ENCODE measurements around the gene VSTM1. TPM values are rescaled to one million over a fixed set of nuclear protein-coding genes. Genes with fewer than 3 reads are reported as not detected.

The VSTM1 gene
- total RNA-seq, 1 experiment from 2014 or later: not detected

DNA sequence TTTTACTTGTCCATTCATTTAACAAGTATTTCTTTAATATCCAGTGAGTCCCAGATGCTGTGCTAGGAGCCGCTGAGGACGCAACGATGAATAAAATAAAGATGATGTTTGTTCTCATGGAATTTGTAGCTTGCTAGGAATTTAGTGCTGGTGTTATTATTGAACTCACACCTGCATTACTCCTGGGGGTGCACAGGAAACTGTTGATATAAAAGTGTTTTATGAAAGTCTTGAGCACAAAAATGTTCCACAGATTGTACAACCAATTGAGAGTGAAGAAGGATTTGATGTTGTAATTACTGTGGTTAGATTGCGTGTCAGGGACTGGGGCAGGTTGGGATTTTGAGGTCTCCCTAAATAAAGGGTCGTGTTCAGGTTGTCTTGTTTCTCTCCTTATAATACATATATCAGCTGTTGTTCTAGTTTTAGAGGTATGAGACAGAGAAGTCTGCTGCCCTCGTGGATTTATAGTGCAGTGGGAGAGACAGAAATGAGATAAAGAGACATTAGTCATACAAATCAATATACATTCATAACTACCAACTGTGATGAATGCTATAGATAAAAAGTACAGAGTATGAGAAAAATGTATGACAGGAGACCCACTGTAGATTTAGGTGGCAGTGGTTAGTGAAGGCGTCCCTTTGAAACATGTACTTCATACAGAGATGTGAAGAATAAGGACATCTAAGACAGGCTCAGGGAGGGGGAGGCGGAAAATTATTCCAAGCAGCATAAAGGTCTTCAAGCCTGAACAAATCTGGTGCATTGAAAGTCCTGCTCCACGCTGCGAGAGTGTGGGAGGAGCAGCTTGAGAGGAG lies 61.0 kb downstream of the VSTM1 start:
- no peaks in the 10 kb centered on the region for H3K27me3 ChIP-seq (replicated peaks; ENCODE audit: control insufficient read depth, insufficient read depth, low read length)
- ChIA-PET POLR2A (no interaction called here), CTCF (no interaction called here)
- BruUV-seq (replicated peaks): no TSS peak
- H3K27me3 Mint-ChIP-seq (ENCODE audit: insufficient read depth, unreplicated experiment): no peaks in the 10 kb centered on the region
- TF ChIP-seq, protein P1, sequence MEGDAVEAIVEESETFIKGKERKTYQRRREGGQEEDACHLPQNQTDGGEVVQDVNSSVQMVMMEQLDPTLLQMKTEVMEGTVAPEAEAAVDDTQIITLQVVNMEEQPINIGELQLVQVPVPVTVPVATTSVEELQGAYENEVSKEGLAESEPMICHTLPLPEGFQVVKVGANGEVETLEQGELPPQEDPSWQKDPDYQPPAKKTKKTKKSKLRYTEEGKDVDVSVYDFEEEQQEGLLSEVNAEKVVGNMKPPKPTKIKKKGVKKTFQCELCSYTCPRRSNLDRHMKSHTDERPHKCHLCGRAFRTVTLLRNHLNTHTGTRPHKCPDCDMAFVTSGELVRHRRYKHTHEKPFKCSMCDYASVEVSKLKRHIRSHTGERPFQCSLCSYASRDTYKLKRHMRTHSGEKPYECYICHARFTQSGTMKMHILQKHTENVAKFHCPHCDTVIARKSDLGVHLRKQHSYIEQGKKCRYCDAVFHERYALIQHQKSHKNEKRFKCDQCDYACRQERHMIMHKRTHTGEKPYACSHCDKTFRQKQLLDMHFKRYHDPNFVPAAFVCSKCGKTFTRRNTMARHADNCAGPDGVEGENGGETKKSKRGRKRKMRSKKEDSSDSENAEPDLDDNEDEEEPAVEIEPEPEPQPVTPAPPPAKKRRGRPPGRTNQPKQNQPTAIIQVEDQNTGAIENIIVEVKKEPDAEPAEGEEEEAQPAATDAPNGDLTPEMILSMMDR (IDR thresholded peaks at IDR 0.05; ENCODE audit: insufficient read depth in 1 of 2, low read depth in 1 of 2, low read length in 1 of 2, severe bottlenecking in 1 of 2, unreplicated experiment in 1 of 2): no peak
- no peaks in the 10 kb centered on the region for H3K9me3 ChIP-seq
- DNase-seq: no peak
- intact Hi-C loops (cut with micrococcal nuclease; ENCODE audit: unreplicated experiment): no loop called here
- no peaks in the 10 kb centered on the region for H3K36me3 ChIP-seq (ENCODE audit: control insufficient read depth, insufficient read depth, low read length)
- no peaks in the 10 kb centered on the region for H3K36me3 Mint-ChIP-seq (ENCODE audit: insufficient read depth, unreplicated experiment)
- H3K27ac Mint-ChIP-seq (ENCODE audit: unreplicated experiment): no peak overlapping the region
- H3K4me1 ChIP-seq: no peaks in the 10 kb centered on the region
- H3K4me3 Mint-ChIP-seq (ENCODE audit: unreplicated experiment): no peak overlapping the region
- H3K4me3 ChIP-seq (ENCODE audit: low read depth, low read length): no peak overlapping the region
- H3K4me1 Mint-ChIP-seq (ENCODE audit: low read depth, unreplicated experiment): no peaks in the 10 kb centered on the region
- H3K9me3 Mint-ChIP-seq (ENCODE audit: unreplicated experiment): no peaks in the 10 kb centered on the region

DNA sequence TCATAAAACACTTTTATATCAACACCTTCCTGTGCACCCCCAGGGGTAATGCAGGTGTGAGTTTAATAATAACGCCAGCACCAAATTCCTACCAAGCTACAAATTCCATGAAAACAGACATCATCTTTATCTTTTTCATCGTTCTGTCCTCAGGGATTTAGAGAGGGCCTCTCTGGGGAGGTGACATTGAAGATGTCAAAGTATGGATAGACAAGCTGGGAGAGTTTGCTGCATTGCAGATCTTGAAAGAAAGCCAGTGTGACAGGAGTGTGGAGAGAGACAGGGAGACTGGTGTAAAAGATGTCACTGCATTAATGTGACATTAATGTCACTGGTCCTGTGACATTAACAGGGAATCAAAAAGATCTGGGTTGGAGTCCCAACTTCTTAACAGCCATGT lies 62.2 kb downstream of the VSTM1 start:
- Mint-ChIP-seq H3K4me1 (ENCODE audit: low read depth, unreplicated experiment) (no peaks in the 10 kb centered on the region), H3K36me3 (ENCODE audit: insufficient read depth, unreplicated experiment) (no peaks in the 10 kb centered on the region), H3K4me3 (ENCODE audit: unreplicated experiment) (no peak overlapping the region), H3K27me3 (ENCODE audit: insufficient read depth, unreplicated experiment) (no peaks in the 10 kb centered on the region), H3K9me3 (ENCODE audit: unreplicated experiment) (no peaks in the 10 kb centered on the region), H3K27ac (ENCODE audit: unreplicated experiment) (no peak overlapping the region)
- CTCF ChIA-PET: no interaction called here
- DNase-seq: no peak
- Histone ChIP-seq H3K9me3 (no peaks in the 10 kb centered on the region), H3K4me1 (no peaks in the 10 kb centered on the region), H3K36me3 (ENCODE audit: control insufficient read depth, insufficient read depth, low read length) (no peaks in the 10 kb centered on the region), H3K4me3 (ENCODE audit: low read depth, low read length) (no peak overlapping the region), H3K27me3 (replicated peaks; ENCODE audit: control insufficient read depth, insufficient read depth, low read length) (no peaks in the 10 kb centered on the region)
- intact Hi-C loops (cut with micrococcal nuclease; ENCODE audit: unreplicated experiment): no loop called here
- TF ChIP-seq, protein P1 (IDR thresholded peaks at IDR 0.05; ENCODE audit: insufficient read depth in 1 of 2, low read depth in 1 of 2, low read length in 1 of 2, severe bottlenecking in 1 of 2, unreplicated experiment in 1 of 2): no peak
- POLR2A ChIA-PET: interaction anchor here (0.6 kb wide), 1 partner anchor 11 kb away, joined by 10 read pairs; no protein-coding TSS in a partner anchor
- BruUV-seq (replicated peaks): no TSS peak

DNA sequence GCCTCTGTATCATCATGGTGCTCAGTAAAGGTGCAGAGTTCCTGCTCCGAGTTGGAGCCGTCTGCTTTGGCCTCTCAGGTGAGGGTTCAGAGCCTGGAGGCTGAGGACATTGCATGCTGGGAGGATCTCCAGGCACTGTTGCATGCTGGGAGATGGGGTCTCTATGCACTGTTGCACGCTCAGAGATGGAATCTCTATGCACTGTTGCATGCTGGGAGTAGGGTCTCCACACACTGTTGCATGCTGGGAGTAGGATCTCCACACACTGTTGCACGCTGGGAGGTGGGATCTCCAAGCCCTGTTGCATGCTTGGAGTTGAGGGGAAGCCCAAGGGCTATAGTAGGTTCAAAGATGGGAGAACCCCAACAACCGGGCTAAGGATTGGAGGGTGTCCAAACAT lies 64.0 kb downstream of the VSTM1 start:
- no peak overlapping the region for H3K4me3 ChIP-seq (ENCODE audit: low read depth, low read length)
- no peak for DNase-seq
- BruUV-seq (replicated peaks): no TSS peak
- H3K9me3 ChIP-seq: no peaks in the 10 kb centered on the region
- ChIA-PET POLR2A (no interaction called here), CTCF (no interaction called here)
- intact Hi-C loops (cut with micrococcal nuclease; ENCODE audit: unreplicated experiment): no loop called here
- H3K4me3 Mint-ChIP-seq (ENCODE audit: unreplicated experiment): no peak overlapping the region
- no peaks in the 10 kb centered on the region for H3K9me3 Mint-ChIP-seq (ENCODE audit: unreplicated experiment)
- no peak overlapping the region for H3K27ac Mint-ChIP-seq (ENCODE audit: unreplicated experiment)
- H3K36me3 ChIP-seq (ENCODE audit: control insufficient read depth, insufficient read depth, low read length): no peaks in the 10 kb centered on the region
- H3K27me3 Mint-ChIP-seq (ENCODE audit: insufficient read depth, unreplicated experiment): no peaks in the 10 kb centered on the region
- TF ChIP-seq, protein P1 (IDR thresholded peaks at IDR 0.05; ENCODE audit: insufficient read depth in 1 of 2, low read depth in 1 of 2, low read length in 1 of 2, severe bottlenecking in 1 of 2, unreplicated experiment in 1 of 2): no peak
- H3K36me3 Mint-ChIP-seq (ENCODE audit: insufficient read depth, unreplicated experiment): no peaks in the 10 kb centered on the region
- no peaks in the 10 kb centered on the region for H3K4me1 Mint-ChIP-seq (ENCODE audit: low read depth, unreplicated experiment)
- H3K27me3 ChIP-seq (replicated peaks; ENCODE audit: control insufficient read depth, insufficient read depth, low read length): no peaks in the 10 kb centered on the region
- H3K4me1 ChIP-seq: no peaks in the 10 kb centered on the region

Data from Caco-2 (cell line).